PC-9 (cell line): ENCODE measurements around the gene FHIP1B.

Experiments used
- EZH2 ChIP-seq: fragments of 200-600 bp; sonication (generic); IDR thresholded peaks from 2 replicates; pipeline ENCODE4 v1.8.0; 2017; ENCODE audit warnings: antibody characterized with exemption, low read depth
- TF ChIP-seq, protein P1 (sequence below): fragments of 200-600 bp; sonication (generic); conservative IDR thresholded peaks from 2 replicates; pipeline ENCODE4 v1.6.1; 2017; ENCODE audit warnings: mixed run types, antibody characterized with exemption, mild to moderate bottlenecking, moderate library complexity

DNA sequence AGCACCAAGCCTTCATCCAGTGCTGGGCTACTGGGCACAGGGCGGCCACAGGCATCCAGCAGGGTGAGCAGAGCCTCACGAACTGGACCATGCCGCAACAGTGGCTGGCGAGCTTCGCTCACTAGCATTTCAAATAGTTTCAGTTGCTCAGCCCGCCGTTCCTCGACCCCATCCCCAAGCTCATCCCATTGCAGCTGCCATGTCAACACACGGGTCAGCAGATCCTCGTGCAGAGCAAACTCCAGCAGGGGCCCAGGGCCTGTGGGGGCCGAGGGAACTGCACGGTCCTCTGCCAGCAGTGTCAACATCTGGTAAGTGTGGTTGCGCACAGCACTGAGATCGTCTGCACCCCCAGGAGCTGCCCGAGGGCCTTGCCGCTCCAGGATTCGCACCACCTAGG lies 10.6 kb downstream of the FHIP1B start:
- TF ChIP-seq, protein P1, sequence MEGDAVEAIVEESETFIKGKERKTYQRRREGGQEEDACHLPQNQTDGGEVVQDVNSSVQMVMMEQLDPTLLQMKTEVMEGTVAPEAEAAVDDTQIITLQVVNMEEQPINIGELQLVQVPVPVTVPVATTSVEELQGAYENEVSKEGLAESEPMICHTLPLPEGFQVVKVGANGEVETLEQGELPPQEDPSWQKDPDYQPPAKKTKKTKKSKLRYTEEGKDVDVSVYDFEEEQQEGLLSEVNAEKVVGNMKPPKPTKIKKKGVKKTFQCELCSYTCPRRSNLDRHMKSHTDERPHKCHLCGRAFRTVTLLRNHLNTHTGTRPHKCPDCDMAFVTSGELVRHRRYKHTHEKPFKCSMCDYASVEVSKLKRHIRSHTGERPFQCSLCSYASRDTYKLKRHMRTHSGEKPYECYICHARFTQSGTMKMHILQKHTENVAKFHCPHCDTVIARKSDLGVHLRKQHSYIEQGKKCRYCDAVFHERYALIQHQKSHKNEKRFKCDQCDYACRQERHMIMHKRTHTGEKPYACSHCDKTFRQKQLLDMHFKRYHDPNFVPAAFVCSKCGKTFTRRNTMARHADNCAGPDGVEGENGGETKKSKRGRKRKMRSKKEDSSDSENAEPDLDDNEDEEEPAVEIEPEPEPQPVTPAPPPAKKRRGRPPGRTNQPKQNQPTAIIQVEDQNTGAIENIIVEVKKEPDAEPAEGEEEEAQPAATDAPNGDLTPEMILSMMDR = no peak
- no peak for TF ChIP-seq EZH2
